ENCODE results near the gene RPRM.

GRCh38 chr2:153464395-153464794, 14.2 kb downstream of the RPRM start:
- no peak for TF ChIP-seq ZNF274 (IDR thresholded peaks at IDR 0.05; ENCODE audit: low read depth, low read length)
- no peak for TF ChIP-seq YY1 (IDR thresholded peaks at IDR 0.05; ENCODE audit: insufficient read depth, insufficient read length)
- no peak for TF ChIP-seq SUZ12 (IDR thresholded peaks at IDR 0.05; ENCODE audit: extremely low read depth, insufficient read depth, insufficient read length)
